HL-60 (cell line): ENCODE measurements around the gene ASB16.

Experiments used
- DNase-seq, 2 experiments: peaks; one replicate each; pipeline ENCODE4 v3.0.0-alpha.2; 2010 to 2020; ENCODE audit warnings: low read depth in 1 of 2, low spot score in 1 of 2
- H3K27ac ChIP-seq: fragments of 250-450 bp; sonication (Bioruptor Pico); replicated peaks from 2 replicates; pipeline ENCODE4 v1.5.1; 2020; ENCODE audit warnings: mild to moderate bottlenecking, moderate library complexity
- H3K27me3 ChIP-seq: fragments of 250-450 bp; sonication (Bioruptor Pico); 2 replicates; pipeline ENCODE4 v1.5.1; 2021; ENCODE audit warnings: mild to moderate bottlenecking, moderate library complexity; ENCODE audit not compliant: insufficient read depth, poor library complexity, severe bottlenecking
- H3K4me3 ChIP-seq: replicated peaks from 2 replicates; pipeline ENCODE4 v1.5.1; 2011; ENCODE audit warnings: mild to moderate bottlenecking, control low read depth, low read length; ENCODE audit not compliant: insufficient read depth
- GABPA ChIP-seq: IDR thresholded peaks from 2 replicates; pipeline ENCODE4 v1.6.1; 2012; ENCODE audit warnings: low read depth
- POLR2AphosphoS5 ChIP-seq: IDR thresholded peaks from 2 replicates; pipeline ENCODE4 v1.6.1; 2012; ENCODE audit warnings: low read depth
- REST ChIP-seq: IDR thresholded peaks from 2 replicates; pipeline ENCODE4 v1.6.1; 2012; ENCODE audit warnings: low read depth; ENCODE audit not compliant: insufficient replicate concordance
- SPI1 ChIP-seq: IDR thresholded peaks from 2 replicates; pipeline ENCODE4 v1.6.1; 2012; ENCODE audit warnings: low read depth, mild to moderate bottlenecking, borderline replicate concordance
- TF ChIP-seq, protein P1 (sequence below): IDR thresholded peaks from one replicate; pipeline ENCODE4 v1.5.1; 2011; ENCODE audit warnings: low read length, control low read depth, inconsistent platforms; ENCODE audit not compliant: insufficient read depth

ASB16 gene

GRCh38 chr17:44170135-44170498, 387 bp upstream of the ASB16 start:
- DNase-seq = no peak
- no peak overlapping the region for H3K4me3 ChIP-seq
- TF ChIP-seq, protein P1, sequence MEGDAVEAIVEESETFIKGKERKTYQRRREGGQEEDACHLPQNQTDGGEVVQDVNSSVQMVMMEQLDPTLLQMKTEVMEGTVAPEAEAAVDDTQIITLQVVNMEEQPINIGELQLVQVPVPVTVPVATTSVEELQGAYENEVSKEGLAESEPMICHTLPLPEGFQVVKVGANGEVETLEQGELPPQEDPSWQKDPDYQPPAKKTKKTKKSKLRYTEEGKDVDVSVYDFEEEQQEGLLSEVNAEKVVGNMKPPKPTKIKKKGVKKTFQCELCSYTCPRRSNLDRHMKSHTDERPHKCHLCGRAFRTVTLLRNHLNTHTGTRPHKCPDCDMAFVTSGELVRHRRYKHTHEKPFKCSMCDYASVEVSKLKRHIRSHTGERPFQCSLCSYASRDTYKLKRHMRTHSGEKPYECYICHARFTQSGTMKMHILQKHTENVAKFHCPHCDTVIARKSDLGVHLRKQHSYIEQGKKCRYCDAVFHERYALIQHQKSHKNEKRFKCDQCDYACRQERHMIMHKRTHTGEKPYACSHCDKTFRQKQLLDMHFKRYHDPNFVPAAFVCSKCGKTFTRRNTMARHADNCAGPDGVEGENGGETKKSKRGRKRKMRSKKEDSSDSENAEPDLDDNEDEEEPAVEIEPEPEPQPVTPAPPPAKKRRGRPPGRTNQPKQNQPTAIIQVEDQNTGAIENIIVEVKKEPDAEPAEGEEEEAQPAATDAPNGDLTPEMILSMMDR = no peak
- TF ChIP-seq GABPA = no peak
- TF ChIP-seq SPI1 = no peak
- no peak for TF ChIP-seq POLR2AphosphoS5
- TF ChIP-seq REST = no peak
- no peak overlapping the region for H3K27ac ChIP-seq
- no peaks in the 10 kb centered on the region for H3K27me3 ChIP-seq

GRCh38 chr17:44171931-44172455, 1.5 kb downstream of the ASB16 start:
- DNase-seq = peak in 1 of 2 experiments; percentile 16
- TF ChIP-seq, protein P1 = no peak
- no peak for TF ChIP-seq SPI1
- TF ChIP-seq POLR2AphosphoS5 = no peak; the same call in 1 of the 2 replicates
- no peak for TF ChIP-seq REST
- no peak overlapping the region for H3K27ac ChIP-seq
- no peak overlapping the region for H3K4me3 ChIP-seq
- H3K27me3 ChIP-seq = no peaks in the 10 kb centered on the region

DNA sequence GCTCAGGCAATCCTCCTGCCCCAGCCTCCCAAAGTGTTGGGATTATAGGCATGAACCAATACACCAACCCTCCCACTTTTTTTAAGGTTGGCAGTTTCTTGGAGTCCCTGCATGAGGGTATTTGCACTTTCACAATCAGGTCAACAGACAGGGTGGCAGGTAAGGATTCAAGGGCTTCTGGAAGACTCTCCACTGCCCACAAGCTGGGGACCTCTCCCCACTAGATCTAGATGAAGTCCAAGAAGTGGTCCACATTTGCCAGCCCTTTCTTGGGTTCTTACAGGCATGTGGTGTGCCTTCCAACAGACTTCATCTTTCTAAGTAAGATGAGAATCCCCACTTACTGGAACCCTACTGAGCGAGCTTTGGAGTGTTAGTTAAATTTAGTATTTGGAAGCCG, 3.9 kb downstream of the ASB16 start:
- no peaks in the 10 kb centered on the region for H3K27me3 ChIP-seq
- H3K27ac ChIP-seq = no peak overlapping the region
- TF ChIP-seq REST = no peak
- no peak overlapping the region for H3K4me3 ChIP-seq
- no peak for DNase-seq

DNA sequence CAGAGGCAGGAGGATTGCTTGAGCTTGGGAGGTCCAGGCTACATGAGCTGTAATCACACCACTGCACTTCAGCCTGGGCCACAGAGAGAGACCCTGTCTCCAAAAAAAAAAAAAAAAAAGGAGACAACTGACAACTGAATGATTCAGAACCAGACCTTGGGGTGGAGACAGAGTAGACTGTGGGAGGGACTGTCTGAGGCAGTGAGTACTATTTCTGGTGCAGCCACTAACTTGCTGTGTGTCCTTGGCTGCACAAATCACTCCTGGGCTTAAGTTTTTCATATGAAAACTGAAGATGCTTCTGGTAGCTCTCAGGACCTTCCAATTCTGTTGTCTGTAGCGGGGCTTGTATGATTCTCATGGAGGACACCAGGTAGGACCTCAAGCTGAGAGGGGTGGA, 5.8 kb downstream of the ASB16 start:
- no peaks in the 10 kb centered on the region for H3K27me3 ChIP-seq
- no peak overlapping the region for H3K27ac ChIP-seq
- no peak for DNase-seq
- H3K4me3 ChIP-seq = no peak overlapping the region
- TF ChIP-seq, protein P1 = no peak
- TF ChIP-seq GABPA (no peak), POLR2AphosphoS5 (no peak), SPI1 (no peak), REST (no peak)
